ENCODE measurements around the gene TEX51. TPM values are rescaled to one million over a fixed set of nuclear protein-coding genes. Genes with fewer than 3 reads are reported as not detected.

Gene TEX51
- total and polyA plus RNA-seq, 11 donors = not detected

DNA sequence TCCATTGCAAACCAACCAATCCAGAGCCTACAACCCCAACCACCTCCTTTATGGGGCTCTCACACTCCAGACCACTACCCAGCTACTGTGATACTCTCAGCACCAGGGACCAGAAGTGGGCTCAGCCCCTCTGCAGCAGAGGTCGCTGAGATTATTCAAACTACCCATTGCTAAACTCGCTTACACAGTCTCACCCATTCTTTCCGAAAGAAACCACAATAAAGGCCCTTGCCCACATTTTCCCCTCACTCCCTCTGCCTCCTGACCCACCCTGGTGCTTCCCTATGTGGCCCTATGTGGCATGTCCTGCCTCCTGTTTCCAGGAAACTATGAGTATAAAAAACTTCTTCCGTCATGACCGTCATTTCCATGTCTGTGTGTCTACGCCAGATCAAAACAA, 10.7 kb downstream of the TEX51 start:
- Histone ChIP-seq H3K4me1 (no peaks in the 10 kb centered on the region), H3K36me3 (no peaks in the 10 kb centered on the region), H3K27ac (no peak overlapping the region), H3K4me3 (no peak overlapping the region), H3K9me3 (peaks cover 0 to 9% (median 1%) of the 10 kb centered on the region in 12 donors), H3K27me3 (peaks cover 0 to 33% (median 0%) of the 10 kb centered on the region in 9 donors)
- no peak for ATAC-seq
- intact Hi-C loops (cut with DNase I) = no loop called here
- no peak for DNase-seq
- TF ChIP-seq CTCF (IDR thresholded peaks at IDR 0.05) (no peak), POLR2A (IDR thresholded peaks at IDR 0.05) (no peak)
- 67 to 81% (median 77%) methylated on average over 6 of the region's 6 CpGs for WGBS, 4 donors

DNA sequence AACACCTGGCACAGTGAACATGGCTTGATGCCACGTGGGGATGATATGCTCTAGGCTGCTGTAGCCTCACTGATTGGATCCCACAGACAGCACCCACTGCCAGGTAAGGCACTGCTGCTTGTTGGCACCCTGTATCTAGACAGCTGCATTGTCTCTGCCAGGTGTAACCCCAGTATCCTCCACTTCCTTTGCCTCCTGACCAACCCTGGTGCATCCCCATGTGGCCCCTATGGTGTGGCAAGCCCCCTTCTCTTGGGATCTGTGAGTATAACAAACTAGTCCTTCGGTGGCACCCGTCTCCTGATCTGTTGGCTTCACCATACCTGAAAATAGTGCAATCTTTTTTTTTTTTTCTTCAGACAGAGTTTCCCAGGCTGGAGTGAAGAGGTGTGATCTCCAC, 11.1 kb downstream of the TEX51 start:
- TF ChIP-seq POLR2A (IDR thresholded peaks at IDR 0.05) (no peak), CTCF (IDR thresholded peaks at IDR 0.05) (no peak)
- Histone ChIP-seq H3K36me3 (no peaks in the 10 kb centered on the region), H3K27me3 (peaks cover 0 to 33% (median 2%) of the 10 kb centered on the region in 9 donors), H3K27ac (no peak overlapping the region), H3K9me3 (peaks cover 0 to 5% (median 0%) of the 10 kb centered on the region in 12 donors), H3K4me3 (no peak overlapping the region), H3K4me1 (no peaks in the 10 kb centered on the region)
- intact Hi-C loops (cut with DNase I) = no loop called here
- WGBS, 4 donors = 83 to 86% (median 84%) methylated on average over 3 of the region's 3 CpGs
- DNase-seq (no peak), ATAC-seq (no peak)

GRCh38 chr2:126910637-126911036, 11.9 kb downstream of the TEX51 start:
- no peak for TF ChIP-seq POLR2A (IDR thresholded peaks at IDR 0.05)
- TF ChIP-seq CTCF (IDR thresholded peaks at IDR 0.05) = no peak
- intact Hi-C loops (cut with DNase I) = no loop called here
- no peak for DNase-seq

DNA sequence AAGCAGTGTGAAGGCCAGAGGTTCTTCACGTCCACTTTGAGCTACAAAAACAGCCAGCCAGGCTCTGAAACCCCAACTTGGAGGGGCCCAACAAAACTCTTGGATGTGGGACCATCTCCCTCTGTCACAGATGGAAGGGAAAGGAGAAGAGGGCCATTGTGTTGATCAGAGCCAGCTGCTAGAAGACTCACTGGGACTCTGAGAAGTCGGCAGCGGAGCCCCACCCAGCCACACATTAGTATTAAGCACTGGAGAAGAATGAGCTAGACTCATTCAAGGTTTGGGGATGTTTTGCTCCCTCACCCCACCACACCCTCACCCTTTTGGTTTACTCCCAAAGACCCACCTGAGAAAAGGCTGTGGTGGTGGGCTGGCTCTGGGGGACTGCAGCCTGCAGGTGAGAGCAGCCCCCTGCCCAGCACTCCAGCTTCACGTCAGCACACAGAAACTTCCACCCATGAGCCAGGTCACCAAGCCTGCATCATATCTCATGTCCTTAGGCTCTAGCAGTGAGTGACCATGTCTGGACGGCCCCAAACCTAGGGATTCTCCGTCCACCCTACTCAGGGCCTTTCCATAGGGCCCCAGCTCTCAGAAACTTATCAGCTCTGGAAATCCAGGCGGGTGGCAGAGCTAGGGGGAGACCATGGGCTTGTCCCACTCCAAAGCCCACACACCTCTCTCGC, 12.6 kb downstream of the TEX51 start:
- Histone ChIP-seq H3K4me3 (no peak overlapping the region), H3K9me3 (no peaks in the 10 kb centered on the region), H3K4me1 (no peaks in the 10 kb centered on the region), H3K27ac (no peak overlapping the region), H3K27me3 (peaks cover 0 to 33% (median 2%) of the 10 kb centered on the region in 9 donors), H3K36me3 (no peaks in the 10 kb centered on the region)
- WGBS, 4 donors = 83 to 92% (median 88%) methylated on average over 8 of the region's 8 CpGs
- ATAC-seq (no peak), DNase-seq (no peak)
- intact Hi-C loops (cut with DNase I) = no loop called here
- TF ChIP-seq CTCF (IDR thresholded peaks at IDR 0.05) = no peak
- TF ChIP-seq POLR2A (IDR thresholded peaks at IDR 0.05) = no peak

More at GRCh38 chr2:126910637-126911036, 11.9 kb downstream of the TEX51 start:
- no peak overlapping the region for H3K4me3 ChIP-seq
- WGBS, 4 donors = 27 to 54% (median 36%) methylated on average over 1 of the region's 1 CpG
- no peaks in the 10 kb centered on the region for H3K36me3 ChIP-seq
- H3K27ac ChIP-seq = no peak overlapping the region
- no peaks in the 10 kb centered on the region for H3K9me3 ChIP-seq
- H3K4me1 ChIP-seq = no peaks in the 10 kb centered on the region
- ATAC-seq = no peak
- H3K27me3 ChIP-seq = peaks cover 0 to 33% (median 2%) of the 10 kb centered on the region in 9 donors

Data from heart left ventricle (tissue), 16 donors.